Transverse colon (tissue), 4 donors: Measurements from ENCODE around the gene PYROXD2. TPM values are rescaled to one million over a fixed set of nuclear protein-coding genes. Genes with fewer than 3 reads are reported as not detected.

ENCODE experiments used
- DNase-seq: peaks from one replicate; pipeline ENCODE4 v3.0.0-alpha.2; 2019
- H3K27ac ChIP-seq, 4 donors: fragments of 200-600 bp; sonication (generic); 2 replicates each; pipeline ENCODE4 v1.5.1; 2016 to 2018; ENCODE audit warnings: inconsistent platforms in 4 of 4
- H3K27me3 ChIP-seq: fragments of 200-600 bp; sonication (generic); 2 replicates; pipeline ENCODE4 v1.5.1; 2017; ENCODE audit warnings: inconsistent platforms
- H3K36me3 ChIP-seq, 4 donors: fragments of 200-600 bp; sonication (generic); 2 replicates each; pipeline ENCODE4 v1.5.1; 2017 to 2019; ENCODE audit warnings: inconsistent platforms in 4 of 4
- H3K4me1 ChIP-seq, 4 donors: fragments of 200-600 bp; sonication (generic); 2 replicates each; pipeline ENCODE4 v1.5.1; 2017 to 2020; ENCODE audit warnings: inconsistent platforms in 4 of 4
- H3K4me3 ChIP-seq, 4 donors: fragments of 200-600 bp; sonication (generic); 1 replicate in 1 of 4; 2 replicates in 3 of 4; pipeline versions ENCODE4 v1.5.1 to v1.6.1; 2017 to 2019; ENCODE audit warnings: inconsistent platforms in 4 of 4
- H3K9me3 ChIP-seq, 2 donors: fragments of 200-600 bp; sonication (generic); 2 replicates each; pipeline ENCODE4 v1.5.1; 2017 to 2019; ENCODE audit warnings: inconsistent platforms in 2 of 2
- EP300 ChIP-seq: sonication (generic); formaldehyde crosslinking; IDR thresholded peaks from one replicate; pipeline ENCODE4 v1.6.1; 2017; ENCODE audit warnings: antibody characterized with exemption, low read depth
- POLR2A ChIP-seq: fragments of 450-650 bp; IDR thresholded peaks from one replicate; pipeline ENCODE4 v1.6.1; 2016; ENCODE audit warnings: antibody characterized with exemption, mild to moderate bottlenecking, moderate library complexity
- POLR2AphosphoS5 ChIP-seq, 3 donors: sonication (generic); formaldehyde crosslinking; IDR thresholded peaks; one replicate each; pipeline ENCODE4 v1.6.1; 2016; ENCODE audit warnings: antibody characterized with exemption in 3 of 3
- WGBS, 2 donors: methylation state at CpG; one replicate each; pipeline ENCODE4 v1.1.5; 2018; ENCODE audit warnings: low coverage in 1 of 2; 5-methylcytosine and 5-hydroxymethylcytosine counted together
- in situ Hi-C, 4 donors: fragments of 200-750 bp; cut with MboI; loops; one replicate each; pipeline versions ENCODE4 v1.15.0 to v1.15.1; 2017; ENCODE audit warnings: low sequenced_read_pairs in 3 of 4, low pct_ligation_motif_present in 1 of 4, low pct_unique_long_range_greater_than_20kb in 1 of 4
- intact Hi-C: fragments of 100-400 bp; cut with DNase I; formaldehyde crosslinking; loops from one replicate; pipeline ENCODE4 v1.15.1; 2023; ENCODE audit warnings: low total_unique reads
- total RNA-seq, 4 donors: library from RNA; depleted of rRNA; stranded (reverse); fragments of >200 nt; gene quantifications; one replicate each; pipeline ENCODE4 v1.1.0, GENCODE V29; 2016
- TF ChIP-seq, protein P1 (sequence below), 5 experiments: fragments of 200-600 bp in 3 of 5; fragments of 450-650 bp in 2 of 5; sonication (generic) in 3 of 5; IDR thresholded peaks; 1 replicate in 2 of 5; 2 replicates in 3 of 5; pipeline ENCODE4 v1.5.1; 2016 to 2017; ENCODE audit warnings: antibody characterized with exemption in 5 of 5, inconsistent platforms in 3 of 5, mild to moderate bottlenecking in 2 of 5, moderate library complexity in 1 of 5

Gene PYROXD2
- total RNA-seq, 4 donors from 2014 or later: 3.0 to 14.9 (median 8.4) TPM

- Histone ChIP-seq H3K4me1 (no peaks in the 10 kb centered on the region), H3K36me3 (peaks cover 0 to 20% (median 0%) of the 10 kb centered on the region in 4 donors), H3K9me3 (no peaks in the 10 kb centered on the region), H3K4me3 (no peak overlapping the region), H3K27me3 (no peaks in the 10 kb centered on the region), H3K27ac (no peak overlapping the region)
- no peak for DNase-seq
- in situ Hi-C loops: no loop called here
- 80% methylated on average over 9 of the region's 9 CpGs; no CpG with 5 or more reads in 1 of the 2 donors for WGBS, 2 donors
- TF ChIP-seq, protein P1, sequence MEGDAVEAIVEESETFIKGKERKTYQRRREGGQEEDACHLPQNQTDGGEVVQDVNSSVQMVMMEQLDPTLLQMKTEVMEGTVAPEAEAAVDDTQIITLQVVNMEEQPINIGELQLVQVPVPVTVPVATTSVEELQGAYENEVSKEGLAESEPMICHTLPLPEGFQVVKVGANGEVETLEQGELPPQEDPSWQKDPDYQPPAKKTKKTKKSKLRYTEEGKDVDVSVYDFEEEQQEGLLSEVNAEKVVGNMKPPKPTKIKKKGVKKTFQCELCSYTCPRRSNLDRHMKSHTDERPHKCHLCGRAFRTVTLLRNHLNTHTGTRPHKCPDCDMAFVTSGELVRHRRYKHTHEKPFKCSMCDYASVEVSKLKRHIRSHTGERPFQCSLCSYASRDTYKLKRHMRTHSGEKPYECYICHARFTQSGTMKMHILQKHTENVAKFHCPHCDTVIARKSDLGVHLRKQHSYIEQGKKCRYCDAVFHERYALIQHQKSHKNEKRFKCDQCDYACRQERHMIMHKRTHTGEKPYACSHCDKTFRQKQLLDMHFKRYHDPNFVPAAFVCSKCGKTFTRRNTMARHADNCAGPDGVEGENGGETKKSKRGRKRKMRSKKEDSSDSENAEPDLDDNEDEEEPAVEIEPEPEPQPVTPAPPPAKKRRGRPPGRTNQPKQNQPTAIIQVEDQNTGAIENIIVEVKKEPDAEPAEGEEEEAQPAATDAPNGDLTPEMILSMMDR (IDR thresholded peaks at IDR 0.05): peak in 1 of 5 experiments; percentile 13
- no peak for TF ChIP-seq POLR2A
- intact Hi-C loops: no loop called here
Observed at GRCh38 chr10:98423691-98424120, 8.7 kb upstream of the PYROXD2 start.

DNA sequence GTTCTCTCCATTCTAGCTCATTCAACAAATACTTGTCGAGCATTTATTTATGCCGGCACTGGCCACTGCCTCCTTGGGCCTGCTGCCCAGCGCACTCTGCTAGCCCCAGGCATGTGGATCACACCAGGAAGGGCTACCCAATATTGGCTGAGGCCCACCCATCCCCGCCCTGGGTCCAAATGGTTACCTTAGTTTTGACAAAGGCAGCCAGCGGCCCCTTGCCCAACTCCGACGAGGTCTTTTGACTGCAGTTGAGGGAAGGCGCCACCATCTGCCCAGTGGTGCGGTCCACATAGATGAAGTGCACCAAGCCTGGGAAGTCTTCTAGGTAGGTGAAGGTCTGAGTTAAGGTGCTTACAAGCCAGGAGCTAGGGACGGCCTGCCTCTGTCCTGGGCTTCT lies 7.2 kb upstream of the PYROXD2 start:
- H3K4me3 ChIP-seq: no peak overlapping the region
- H3K36me3 ChIP-seq: peaks cover 0 to 22% (median 0%) of the 10 kb centered on the region in 4 donors
- WGBS, 2 donors: 97 to 100% methylated on average over 3 to 10 of the region's 10 CpGs
- H3K27me3 ChIP-seq: no peaks in the 10 kb centered on the region
- H3K4me1 ChIP-seq: no peaks in the 10 kb centered on the region
- DNase-seq: no peak
- in situ Hi-C loops: no loop called here
- no peak overlapping the region for H3K27ac ChIP-seq
- H3K9me3 ChIP-seq: no peaks in the 10 kb centered on the region
- no peak for TF ChIP-seq POLR2A
- no peak for TF ChIP-seq EP300
- TF ChIP-seq POLR2AphosphoS5 (IDR thresholded peaks at IDR 0.05): no peak
- intact Hi-C loops: no loop called here

DNA sequence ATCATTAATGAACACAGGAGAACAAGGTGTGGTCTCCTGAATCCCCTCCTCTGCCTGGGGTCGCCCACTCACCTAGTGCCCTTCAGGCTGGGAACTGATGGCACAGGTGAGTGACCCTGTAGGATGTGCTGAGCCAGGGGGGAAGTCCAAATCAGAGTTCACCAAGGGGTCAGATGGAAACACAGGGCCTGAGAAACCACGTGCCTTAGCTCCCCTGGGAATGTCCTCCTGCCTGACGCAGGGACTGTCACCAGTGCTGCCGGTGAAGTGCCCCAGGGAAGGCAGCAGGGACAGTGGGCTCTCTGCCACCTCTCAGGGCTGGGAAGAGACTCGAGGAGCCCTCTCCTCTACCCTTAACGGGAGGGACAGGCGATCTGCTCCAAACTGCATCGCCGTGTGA lies 5.8 kb upstream of the PYROXD2 start:
- 80 to 86% methylated on average over 1 to 9 of the region's 9 CpGs for WGBS, 2 donors
- no peak for TF ChIP-seq POLR2A
- TF ChIP-seq POLR2AphosphoS5 (IDR thresholded peaks at IDR 0.05): no peak
- TF ChIP-seq, protein P1 (IDR thresholded peaks at IDR 0.05): no peak
- no peak for TF ChIP-seq EP300
- Histone ChIP-seq H3K4me3 (no peak overlapping the region), H3K27ac (no peak overlapping the region), H3K9me3 (no peaks in the 10 kb centered on the region), H3K4me1 (peaks cover 0 to 3% (median under 1%) of the 10 kb centered on the region in 4 donors), H3K27me3 (no peaks in the 10 kb centered on the region), H3K36me3 (peaks cover 0 to 22% (median 0%) of the 10 kb centered on the region in 4 donors)
- no peak for DNase-seq
- in situ Hi-C loops (no loop called here), intact Hi-C loops (no loop called here)

DNA sequence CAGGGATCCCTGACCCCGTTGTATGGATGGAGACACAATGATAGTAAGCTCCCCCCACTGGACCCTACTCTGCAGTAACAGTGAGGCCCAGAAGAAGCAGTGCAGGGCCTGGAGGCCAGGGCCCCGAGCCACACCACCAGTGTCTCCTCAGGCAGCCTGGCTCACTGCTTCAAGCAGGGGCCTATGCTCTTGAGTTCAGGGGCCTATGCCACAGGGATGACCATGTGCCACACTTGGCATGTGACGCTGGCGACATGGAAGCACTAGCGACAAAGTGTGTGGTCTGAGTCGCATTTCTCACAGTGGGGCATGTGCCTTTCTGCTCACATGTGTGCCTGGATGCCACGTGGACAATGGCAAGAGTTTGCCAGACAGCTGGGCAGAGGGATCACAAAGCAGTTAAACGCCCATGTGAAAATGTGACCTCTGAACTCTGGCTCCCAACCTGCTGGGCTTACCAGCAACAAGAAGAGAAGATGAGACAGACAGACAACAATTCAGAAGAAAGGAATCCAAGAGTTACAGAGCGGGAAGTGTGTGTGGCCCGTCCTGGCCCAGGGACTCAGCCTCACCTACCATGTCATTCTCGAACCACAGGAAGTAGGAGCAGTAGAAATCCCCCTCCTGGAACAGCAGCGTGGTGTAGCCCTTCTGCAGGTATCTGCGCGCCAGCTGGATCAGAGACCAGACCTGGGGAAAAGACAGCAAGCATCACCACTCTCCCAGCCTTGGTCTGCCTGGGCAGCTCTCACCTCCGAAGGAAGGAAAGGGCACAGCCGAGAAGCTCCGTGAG lies 4.7 kb upstream of the PYROXD2 start:
- Histone ChIP-seq H3K4me3 (no peak overlapping the region), H3K4me1 (peaks cover 2 to 15% (median 9%) of the 10 kb centered on the region in 4 donors), H3K27ac (no peak overlapping the region), H3K36me3 (peaks cover 0 to 22% (median 0%) of the 10 kb centered on the region in 4 donors), H3K27me3 (no peaks in the 10 kb centered on the region), H3K9me3 (no peaks in the 10 kb centered on the region)
- no peak for DNase-seq
- in situ Hi-C loops: no loop called here
- TF ChIP-seq POLR2A: no peak
- TF ChIP-seq, protein P1 (IDR thresholded peaks at IDR 0.05): no peak
- TF ChIP-seq EP300: no peak
- no peak for TF ChIP-seq POLR2AphosphoS5 (IDR thresholded peaks at IDR 0.05)
- WGBS, 2 donors: 94% methylated on average over 17 of the region's 17 CpGs; no CpG with 5 or more reads in 1 of the 2 donors
- intact Hi-C loops: no loop called here
